PC-3 (cell line): Measurements from ENCODE around the gene MYH7B. TPM values are rescaled to one million over a fixed set of nuclear protein-coding genes. Genes with fewer than 3 reads are reported as not detected.

ENCODE experiments used
- ATAC-seq: fragments of 200-7000 bp; cut with Tn5 transposase; 2 replicates; pipeline ENCODE4 v1.9.1; 2020; ENCODE audit warnings: mild to moderate bottlenecking, moderate library complexity
- BruUV-seq: library from RNA; stranded (reverse); fragments of 400-500 nt; replicated peaks from 2 replicates; lab custom pipeline; 2021; lab: Mats Ljungman, UMichigan
- CTCF ChIA-PET: fragments of 300-600 bp; sonication (Branson Sonifier 250); formaldehyde crosslinking; loops from one replicate; lab custom pipeline; 2022; ENCODE audit warnings: antibody characterized with exemption; lab: Charles Lee
- POLR2A ChIA-PET: fragments of 300-600 bp; sonication (Branson Sonifier 250); formaldehyde crosslinking; loops from one replicate; lab custom pipeline; 2022; ENCODE audit warnings: antibody characterized with exemption; ENCODE audit not compliant: unreplicated experiment; lab: Charles Lee
- DNase-seq: peaks from one replicate; pipeline ENCODE4 v3.0.0-alpha.2; 2015
- H2AFZ ChIP-seq: fragments of 300-600 bp; sonication (generic); 2 replicates; pipeline ENCODE4 v1.6.0; 2016; ENCODE audit warnings: antibody characterized with exemption, low read length
- H3F3A ChIP-seq: fragments of 300-600 bp; sonication (generic); one replicate; pipeline ENCODE4 v1.6.0; 2017; ENCODE audit warnings: antibody characterized with exemption, low read length, control low read depth, mild to moderate bottlenecking; ENCODE audit not compliant: unreplicated experiment
- H3K27ac ChIP-seq: fragments of 300-600 bp; sonication (generic); 2 replicates; pipeline ENCODE4 v1.5.1; 2016; ENCODE audit warnings: mild to moderate bottlenecking, low read length
- H3K27me3 ChIP-seq: fragments of 300-600 bp; sonication (generic); 2 replicates; pipeline ENCODE4 v1.6.1; 2016; ENCODE audit warnings: low read length, mixed read lengths
- H3K36me3 ChIP-seq: fragments of 300-600 bp; sonication (generic); 2 replicates; pipeline ENCODE4 v1.6.1; 2016; ENCODE audit warnings: low read depth, mixed run types, low read length, mixed read lengths
- H3K4me1 ChIP-seq: fragments of 300-600 bp; sonication (generic); 2 replicates; pipeline ENCODE4 v1.5.1; 2016; ENCODE audit warnings: low read length; ENCODE audit not compliant: insufficient read depth
- H3K4me2 ChIP-seq: fragments of 300-600 bp; sonication (generic); 2 replicates; pipeline ENCODE4 v1.6.0; 2016; ENCODE audit warnings: low read length
- H3K4me3 ChIP-seq: fragments of 300-600 bp; sonication (generic); 2 replicates; pipeline ENCODE4 v1.5.1; 2016; ENCODE audit warnings: mild to moderate bottlenecking, low read length, mixed read lengths
- H3K79me2 ChIP-seq: fragments of 300-600 bp; sonication (generic); 2 replicates; pipeline ENCODE4 v1.6.1; 2017; ENCODE audit warnings: low read length, mixed read lengths
- H3K9ac ChIP-seq: fragments of 300-600 bp; sonication (generic); 2 replicates; pipeline ENCODE4 v1.6.0; 2016; ENCODE audit warnings: mild to moderate bottlenecking, low read length
- H3K9me2 ChIP-seq: fragments of 300-600 bp; sonication (generic); replicated peaks from 2 replicates; pipeline ENCODE4 v1.6.1; 2016; ENCODE audit warnings: mixed run types, low read length, mixed read lengths
- H3K9me3 ChIP-seq: fragments of 300-600 bp; sonication (generic); 2 replicates; pipeline ENCODE4 v1.6.1; 2016; ENCODE audit warnings: low read length, mixed read lengths
- H4K20me1 ChIP-seq: fragments of 300-600 bp; sonication (generic); 2 replicates; pipeline ENCODE4 v1.6.1; 2016; ENCODE audit warnings: low read length, mixed read lengths
- CTCF ChIP-seq: fragments of 300-600 bp; sonication (generic); conservative IDR thresholded peaks from 2 replicates; pipeline ENCODE4 v1.5.1; 2017; ENCODE audit warnings: antibody characterized with exemption, low read depth, mild to moderate bottlenecking, low read length
- EZH2 ChIP-seq: fragments of 300-600 bp; sonication (generic); IDR thresholded peaks from one replicate; pipeline ENCODE4 v1.6.1; 2017; ENCODE audit warnings: antibody characterized with exemption, mild to moderate bottlenecking, low read length; ENCODE audit not compliant: unreplicated experiment
- EZH2phosphoT487 ChIP-seq: fragments of 300-600 bp; sonication (generic); IDR thresholded peaks from 2 replicates; pipeline ENCODE4 v1.6.1; 2018; ENCODE audit warnings: mild to moderate bottlenecking, antibody characterized with exemption, low read length, borderline replicate concordance
- intact Hi-C: fragments of 100-400 bp; cut with micrococcal nuclease; formaldehyde crosslinking; loops from 2 replicates; pipeline ENCODE4 v1.9.0; 2023
- total RNA-seq: library from RNA; depleted of rRNA; stranded (reverse); fragments of >200 nt; gene quantifications from 2 replicates; pipeline ENCODE4 v1.2.3, GENCODE V29; 2014

The MYH7B gene
- total RNA-seq, 1 experiment from 2014 or later = 0.04 TPM

- no peak overlapping the region for H3K4me3 ChIP-seq
- no peaks in the 10 kb centered on the region for H3K9me3 ChIP-seq
- ChIA-PET POLR2A (no interaction called here), CTCF (no interaction called here)
- H3K9me2 ChIP-seq = no peaks in the 10 kb centered on the region
- H2AFZ ChIP-seq = no peak overlapping the region
- BruUV-seq = no TSS peak
- H3K4me2 ChIP-seq = no peak overlapping the region
- no peak overlapping the region for H3K9ac ChIP-seq
- TF ChIP-seq EZH2phosphoT487 (no peak), EZH2 (no peak), CTCF (no peak)
- H3K27ac ChIP-seq = no peak overlapping the region
- no peaks in the 10 kb centered on the region for H3K4me1 ChIP-seq
- H3K36me3 ChIP-seq = peaks cover 14% of the 10 kb centered on the region
- DNase-seq (no peak), ATAC-seq (no peak)
- H4K20me1 ChIP-seq = no peaks in the 10 kb centered on the region
- H3K79me2 ChIP-seq = no peaks in the 10 kb centered on the region
- H3F3A ChIP-seq = no peaks in the 10 kb centered on the region
- no peaks in the 10 kb centered on the region for H3K27me3 ChIP-seq
- intact Hi-C loops = no loop called here
Observed at GRCh38 chr20:34999021-34999451, 43.4 kb downstream of the MYH7B start.

DNA sequence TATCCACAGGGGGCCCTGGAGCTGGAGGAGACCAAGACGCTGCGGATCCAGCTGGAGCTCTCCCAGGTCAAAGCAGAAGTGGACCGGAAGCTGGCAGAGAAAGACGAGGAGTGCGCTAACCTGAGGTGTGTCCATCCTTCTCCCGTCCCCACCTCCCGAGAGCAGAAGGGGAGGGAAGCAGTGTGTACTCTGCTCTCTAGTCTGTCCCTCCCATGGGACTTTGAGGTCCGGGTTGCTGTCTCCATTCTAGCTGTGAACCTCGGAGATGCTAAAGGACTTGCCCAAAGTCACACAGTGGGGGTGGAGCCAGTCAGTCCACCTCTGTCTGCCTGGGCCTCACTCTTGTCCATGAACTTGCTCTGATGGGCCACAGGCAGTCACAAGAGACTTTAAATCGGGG is 44.1 kb downstream of the MYH7B start:
- Histone ChIP-seq H4K20me1 (no peaks in the 10 kb centered on the region), H3K9ac (no peak overlapping the region), H3K9me2 (no peaks in the 10 kb centered on the region), H3K4me3 (no peak overlapping the region), H3F3A (no peaks in the 10 kb centered on the region), H3K36me3 (peaks cover 17% of the 10 kb centered on the region), H3K79me2 (no peaks in the 10 kb centered on the region), H3K4me2 (no peak overlapping the region), H2AFZ (no peak overlapping the region), H3K27me3 (no peaks in the 10 kb centered on the region), H3K27ac (no peak overlapping the region), H3K9me3 (no peaks in the 10 kb centered on the region), H3K4me1 (no peaks in the 10 kb centered on the region)
- no peak for ATAC-seq
- intact Hi-C loops = no loop called here
- TF ChIP-seq EZH2phosphoT487 (no peak), CTCF (no peak), EZH2 (no peak)
- ChIA-PET CTCF (no interaction called here), POLR2A (no interaction called here)
- BruUV-seq = no TSS peak
- DNase-seq = no peak

GRCh38 chr20:35000311-35000921 is 44.7 kb downstream of the MYH7B start:
- no peaks in the 10 kb centered on the region for H3K27me3 ChIP-seq
- H2AFZ ChIP-seq = no peak overlapping the region
- ATAC-seq (no peak), DNase-seq (no peak)
- POLR2A ChIA-PET = no interaction called here
- H3K9me3 ChIP-seq = no peaks in the 10 kb centered on the region
- intact Hi-C loops = no loop called here
- peaks cover 24% of the 10 kb centered on the region for H3K36me3 ChIP-seq
- no peaks in the 10 kb centered on the region for H3K79me2 ChIP-seq
- no peaks in the 10 kb centered on the region for H4K20me1 ChIP-seq
- H3F3A ChIP-seq = no peaks in the 10 kb centered on the region
- no peak overlapping the region for H3K27ac ChIP-seq
- H3K4me1 ChIP-seq = no peaks in the 10 kb centered on the region
- no TSS peak for BruUV-seq
- H3K9me2 ChIP-seq = no peaks in the 10 kb centered on the region
- no peak overlapping the region for H3K4me3 ChIP-seq
- CTCF ChIA-PET = interaction anchor here (0.5 kb wide), 1 partner anchor 96 kb away, joined by 5 read pairs; no protein-coding TSS in a partner anchor
- TF ChIP-seq EZH2phosphoT487 (no peak), CTCF (no peak), EZH2 (no peak)
- H3K9ac ChIP-seq = no peak overlapping the region
- no peak overlapping the region for H3K4me2 ChIP-seq
